ENCODE data around the gene UBTD2.
"Not testable (repeated sequence)": the region's sequence is repeated elsewhere in the genome, so short reads cannot be mapped to it uniquely, and the experiment has no call there.

The UBTD2 gene

DNA sequence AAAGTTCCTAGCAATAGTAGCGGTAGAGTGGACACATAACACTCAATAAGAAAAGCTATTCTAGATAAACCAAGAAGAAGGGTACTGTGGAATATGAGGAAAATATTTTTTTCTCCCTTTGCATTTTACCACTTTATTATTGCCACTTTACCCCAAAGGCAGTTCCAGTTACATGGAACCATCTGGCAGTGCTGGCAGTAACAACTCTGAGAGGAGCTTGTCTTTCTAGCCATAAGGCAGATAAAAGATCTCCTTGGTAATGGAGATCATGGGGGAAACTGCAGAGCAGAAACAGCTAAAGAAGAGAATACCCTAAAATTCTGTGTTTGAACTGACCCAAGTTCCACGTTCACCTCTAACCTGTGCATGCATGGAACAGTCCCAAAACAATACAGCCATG lies 38.5 kb downstream of the UBTD2 start:
- no peak for DNase-seq

DNA sequence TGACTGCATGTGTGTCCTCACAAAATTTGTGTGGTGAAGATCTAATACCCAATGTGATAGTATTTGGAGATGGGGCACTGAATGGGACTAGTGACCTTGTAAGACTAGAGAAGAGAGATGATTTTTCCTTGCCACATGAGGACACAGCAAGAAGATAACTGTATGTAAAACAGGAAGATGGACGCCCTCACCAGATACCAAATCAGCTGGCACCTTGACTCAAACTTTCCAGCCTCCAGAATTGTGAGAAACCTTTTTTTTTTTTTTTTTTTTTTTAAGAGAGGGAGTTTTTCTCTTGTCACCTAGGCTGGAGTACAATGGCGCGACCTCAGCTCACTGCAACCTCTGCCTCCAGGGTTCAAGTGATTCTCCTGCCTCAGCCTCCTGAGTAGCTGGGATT lies 40.3 kb downstream of the UBTD2 start:
- peak in 1 of 2 donors; percentile 2 for DNase-seq

DNA sequence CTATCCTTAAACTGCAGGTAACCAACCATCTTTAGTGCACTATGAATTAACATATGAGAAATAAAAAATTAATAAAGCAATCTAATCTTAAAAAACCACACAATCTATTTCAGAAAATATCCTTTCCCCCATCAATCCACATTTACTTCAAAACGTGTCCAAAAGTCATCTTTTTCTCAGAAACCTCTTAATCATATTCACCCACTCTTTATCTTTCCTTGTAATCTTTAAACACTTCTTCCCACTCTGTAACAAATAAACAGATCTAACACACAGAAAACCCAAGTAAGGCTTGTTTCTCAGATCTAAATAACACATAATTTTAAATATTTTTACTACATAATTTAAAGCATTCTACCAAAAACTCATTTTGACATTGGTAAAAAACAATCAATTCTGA lies 45.2 kb downstream of the UBTD2 start:
- no peak for DNase-seq

DNA sequence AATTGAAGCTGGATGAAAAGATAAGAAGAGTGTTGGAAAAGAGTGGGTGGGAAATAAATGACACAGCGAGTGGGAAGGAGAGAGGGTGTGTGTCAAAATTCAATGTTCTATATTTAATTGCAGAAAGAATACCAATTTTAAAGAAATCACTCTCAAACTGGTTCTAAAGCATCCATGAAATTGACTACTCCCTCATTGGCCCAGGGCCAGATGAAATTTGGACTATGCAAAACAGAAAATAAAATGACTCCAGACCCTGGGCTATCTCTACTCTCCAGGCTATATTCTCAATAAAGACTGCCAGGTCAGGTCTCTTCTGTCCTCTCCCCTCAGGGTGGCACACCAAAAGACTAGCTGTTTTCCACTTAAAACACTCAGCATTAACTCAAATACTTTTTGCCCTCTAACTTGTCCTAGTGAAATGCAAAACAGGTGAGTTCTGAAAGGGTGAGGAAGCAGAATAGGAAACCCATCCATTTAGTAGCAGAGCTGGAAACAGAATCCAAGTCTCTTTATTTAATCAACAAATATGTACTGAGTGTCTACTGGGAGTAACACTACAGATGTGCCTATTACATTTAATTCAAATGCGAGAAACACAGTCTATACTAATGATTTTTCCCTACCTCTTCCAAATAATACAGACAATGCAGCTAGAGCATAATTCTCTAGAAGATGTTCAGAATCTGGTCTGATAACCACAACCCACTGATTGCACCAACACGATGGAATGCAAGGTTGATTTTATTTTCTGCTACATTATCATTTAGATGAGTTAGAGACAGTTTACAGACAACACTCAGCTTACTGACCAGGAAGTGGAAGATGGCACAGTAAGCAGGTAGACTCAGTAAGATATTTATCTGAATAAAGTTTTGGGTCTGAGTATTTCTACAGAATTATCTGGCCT lies 47.5 kb downstream of the UBTD2 start:
- no peak for DNase-seq

DNA sequence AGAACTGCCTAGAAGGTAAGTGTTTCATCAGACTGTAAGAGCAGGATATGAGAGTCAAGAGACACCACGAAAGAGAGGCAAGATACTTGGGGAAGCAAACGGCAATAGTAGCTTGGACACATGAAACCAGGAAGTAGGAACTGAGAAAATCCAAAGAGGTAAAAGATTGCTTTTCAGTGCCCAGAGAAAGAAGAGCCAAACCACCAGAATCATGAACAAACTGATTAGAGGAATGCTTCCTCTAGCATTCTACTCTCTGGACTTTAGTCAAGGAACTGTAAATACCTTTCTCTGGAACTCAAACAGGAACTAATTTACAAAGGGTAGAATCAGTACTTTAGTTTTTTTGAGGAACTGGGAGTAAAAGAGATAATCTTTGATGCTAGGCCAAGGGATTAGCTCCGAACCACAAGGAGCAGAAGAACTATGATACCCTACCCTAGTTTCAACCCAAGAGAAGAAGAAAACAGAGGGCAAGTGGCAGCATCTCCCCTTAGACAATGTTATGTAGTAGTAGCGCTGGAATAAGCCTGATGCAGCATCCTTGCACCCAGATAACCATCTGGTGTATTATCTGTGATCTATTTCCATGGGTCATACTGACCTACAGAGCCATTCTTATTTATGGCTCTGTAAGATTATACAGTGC lies 48.3 kb downstream of the UBTD2 start:
- no peak for DNase-seq

- no peak for DNase-seq
Observed at GRCh38 chr5:172234031-172234430, 49.5 kb downstream of the UBTD2 start.

DNA sequence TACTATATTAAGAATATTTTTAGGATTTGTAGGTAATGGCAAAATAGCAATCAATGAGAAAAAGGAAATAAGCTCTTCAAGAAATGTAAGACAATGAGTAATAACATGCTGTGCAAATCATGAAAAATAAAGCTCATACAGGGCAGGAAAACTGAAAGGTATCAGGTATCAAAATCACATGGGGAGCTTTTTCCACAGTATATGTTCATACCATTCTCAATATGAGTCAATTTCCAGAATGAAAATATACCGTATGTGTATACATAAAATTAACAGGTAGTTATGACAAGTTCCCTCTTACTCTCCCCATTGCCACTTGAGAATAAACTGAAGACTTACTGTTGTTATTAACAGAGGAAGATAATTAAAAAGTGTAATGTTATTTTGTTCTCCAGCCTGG lies 53.7 kb downstream of the UBTD2 start:
- no peak for DNase-seq

- DNase-seq = no peak
Observed at GRCh38 chr5:172224996-172225395, 58.6 kb downstream of the UBTD2 start.

- DNase-seq = peak; percentile 34 to 44
Observed at GRCh38 chr5:172223901-172224873, 59.4 kb downstream of the UBTD2 start.

- DNase-seq = no peak
Observed at GRCh38 chr5:172219296-172219695, 64.3 kb downstream of the UBTD2 start.

- DNase-seq = no peak
Observed at GRCh38 chr5:172216345-172216744, 67.2 kb downstream of the UBTD2 start.

- no peak for DNase-seq
Observed at GRCh38 chr5:172213126-172213525, 70.4 kb downstream of the UBTD2 start.

- DNase-seq = no peak
Observed at GRCh38 chr5:172211676-172212075, 71.9 kb downstream of the UBTD2 start.

DNA sequence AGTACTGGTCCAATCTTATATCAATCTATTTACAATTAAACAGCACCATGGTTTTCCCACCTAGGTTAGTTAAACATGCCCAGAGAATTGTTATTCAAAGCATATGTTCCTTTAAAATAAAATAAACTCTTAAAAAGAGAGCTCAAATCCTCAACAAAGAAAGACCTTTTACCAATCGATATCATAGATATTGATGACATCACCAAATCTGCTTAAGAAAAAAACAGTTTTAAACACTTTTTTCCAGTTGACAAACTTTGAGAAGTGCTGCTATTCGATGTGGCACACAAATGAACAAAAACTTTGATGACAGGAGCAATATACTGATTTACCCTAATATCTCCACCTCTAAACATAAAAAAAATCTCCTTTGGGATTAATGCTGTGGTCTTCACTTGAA lies 73.8 kb downstream of the UBTD2 start:
- no peak for DNase-seq

DNA sequence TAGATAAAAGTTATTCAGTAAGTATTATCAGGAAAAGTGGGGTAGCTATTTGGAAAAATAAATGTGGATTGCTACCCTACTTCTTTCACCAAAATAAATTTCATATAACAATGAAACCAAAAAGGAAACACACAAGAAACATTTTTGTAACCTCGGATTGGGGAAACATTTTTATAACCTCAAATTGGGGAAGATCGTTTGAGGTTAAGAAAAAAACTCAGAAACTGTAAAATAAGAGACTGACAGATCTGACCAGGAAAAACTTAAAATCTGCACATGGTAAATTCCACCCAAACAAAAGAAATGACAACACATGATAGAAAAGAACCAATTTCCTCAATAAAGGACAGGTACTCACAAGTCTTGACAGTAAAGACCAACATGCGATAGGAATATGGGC lies 76.1 kb downstream of the UBTD2 start:
- DNase-seq = no peak

- DNase-seq = not testable (repeated sequence)
Observed at GRCh38 chr5:172205984-172206383, 77.6 kb downstream of the UBTD2 start.

DNA sequence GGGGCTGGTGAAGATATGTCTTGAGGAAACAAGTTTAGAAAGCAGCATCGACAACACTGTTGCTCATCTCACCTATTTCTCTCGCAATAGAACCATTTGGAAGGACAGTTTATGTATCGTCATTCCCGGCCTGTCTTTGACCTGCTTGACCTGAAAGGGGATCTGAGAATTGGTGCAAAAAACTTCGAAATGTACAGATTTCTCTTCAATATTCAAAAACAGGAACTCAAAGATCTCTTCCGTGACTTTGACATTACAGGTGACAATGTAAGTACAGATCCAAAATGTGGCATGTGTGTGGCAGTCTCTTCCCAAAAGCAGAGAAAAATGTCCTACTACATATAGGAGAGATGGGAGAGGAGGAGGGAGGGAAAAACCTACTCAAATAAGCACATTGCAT lies 83.1 kb downstream of the UBTD2 start:
- no peak for DNase-seq

GRCh38 chr5:172199446-172199845 lies 84.1 kb downstream of the UBTD2 start:
- DNase-seq = no peak

DNA sequence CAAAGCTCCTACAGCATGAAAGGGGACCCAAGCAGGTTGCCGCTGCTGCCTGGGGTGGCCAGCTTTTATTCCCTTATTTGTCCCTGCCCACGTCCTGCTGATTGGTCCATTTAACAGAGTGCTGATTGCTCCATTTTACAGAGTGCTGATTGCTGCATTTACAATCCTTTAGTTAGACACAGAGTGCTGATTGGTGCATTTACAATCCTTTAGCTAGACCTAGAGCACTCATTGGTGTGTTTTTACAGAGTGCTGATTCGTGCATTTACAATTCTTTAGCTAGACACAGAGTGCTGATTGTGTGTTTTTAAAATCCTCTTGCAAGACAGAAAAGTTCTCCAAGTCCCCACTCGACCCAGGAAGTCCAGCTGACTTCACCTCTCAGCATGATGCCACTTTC lies 85.8 kb downstream of the UBTD2 start:
- not testable (repeated sequence) for DNase-seq

DNA sequence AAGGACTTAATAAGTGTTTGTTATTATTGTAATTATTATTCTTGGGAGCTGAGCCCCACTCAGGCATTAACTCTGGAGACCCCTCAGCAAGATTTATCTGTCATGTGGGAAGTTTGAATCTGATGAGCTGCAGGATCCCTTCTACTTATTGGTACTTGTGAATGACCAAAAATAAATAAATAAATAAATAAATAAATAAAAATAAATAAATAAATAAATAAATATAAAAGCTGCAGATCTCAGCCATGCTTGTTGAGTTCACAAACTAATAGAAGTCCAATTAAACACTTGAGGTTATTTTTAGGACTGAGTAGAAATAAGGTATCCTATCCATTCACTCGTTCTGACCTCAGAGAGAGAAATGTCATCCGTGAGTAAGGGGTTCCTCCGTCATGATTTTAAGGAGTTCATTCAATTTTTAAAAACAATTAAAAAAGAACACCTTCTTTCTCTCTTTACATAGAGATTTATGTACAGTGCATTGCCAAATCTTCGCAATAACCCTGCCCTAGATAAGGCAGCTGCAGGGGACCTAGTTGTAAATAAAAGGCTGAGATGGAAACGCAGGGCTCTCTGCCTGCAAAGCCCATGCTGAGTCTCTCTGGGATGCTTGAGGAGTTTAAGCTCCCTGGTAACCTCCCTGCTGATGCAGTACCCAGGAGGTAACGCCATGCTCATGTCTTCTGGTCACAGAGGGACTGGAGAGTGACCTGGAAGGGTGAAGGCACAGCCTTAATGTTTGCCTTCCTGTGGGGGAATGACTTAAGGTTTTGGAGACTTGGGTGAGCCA lies 88.4 kb downstream of the UBTD2 start:
- DNase-seq = no peak

DNA sequence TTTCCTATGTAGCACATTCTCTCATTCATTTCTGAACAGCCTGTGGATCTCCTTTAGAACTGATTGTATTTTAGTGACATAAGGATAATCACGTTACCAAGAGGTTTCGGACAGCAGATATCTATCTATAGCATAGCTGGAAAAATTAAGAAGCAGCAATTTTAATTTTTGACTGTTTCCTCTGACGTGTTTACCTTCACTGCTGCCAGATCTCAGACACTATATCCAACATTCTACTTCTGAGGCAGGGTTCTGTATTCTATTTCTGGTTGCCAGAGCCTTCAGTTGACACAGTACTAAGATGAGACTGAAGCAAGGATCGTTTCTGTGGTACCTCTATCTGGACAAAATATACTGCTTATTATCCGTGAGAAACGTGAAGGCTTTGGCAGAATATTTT lies 89.7 kb downstream of the UBTD2 start, which contains the start of gene EFCAB9:
EFCAB9 (plus strand) TSS at position 301 of the 400 bp plus-strand sequence; CDS start at position 302, 1 bp downstream.
- no peak for DNase-seq

DNA sequence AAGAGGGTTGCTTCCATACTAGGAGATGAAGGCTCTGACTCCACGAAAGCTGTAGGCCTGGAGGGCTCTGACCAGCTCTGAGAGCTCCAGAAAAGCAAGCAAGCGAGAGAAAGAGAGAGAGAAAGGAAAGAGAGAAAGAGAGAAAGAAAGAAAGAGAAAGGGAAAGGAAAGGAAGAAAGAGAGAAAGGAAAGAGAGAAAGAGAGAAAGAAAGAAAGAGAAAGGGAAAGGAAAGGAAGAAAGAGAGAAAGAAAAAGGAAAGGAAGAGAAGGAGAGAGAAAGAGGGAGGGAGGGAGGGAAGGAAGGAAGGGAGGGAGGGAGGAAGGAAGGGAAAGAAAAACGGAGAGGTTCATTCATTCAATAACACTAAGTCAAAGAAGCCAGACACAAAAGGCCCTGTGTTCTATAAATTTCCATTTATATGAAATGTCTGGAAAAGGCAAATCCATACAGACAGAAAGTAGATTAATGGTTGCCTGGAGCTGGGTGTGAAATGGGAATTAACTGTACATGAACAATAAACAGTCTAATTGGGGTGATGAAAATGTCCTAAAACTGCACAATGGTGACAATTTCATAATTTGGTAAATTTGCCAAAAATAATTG lies 93.8 kb downstream of the UBTD2 start:
- DNase-seq = no peak
